Body of pancreas (tissue), 4 donors: Measurements from ENCODE around the gene POLE2.
"Not testable (repeated sequence)": the region's sequence is repeated elsewhere in the genome, so short reads cannot be mapped to it uniquely, and the experiment has no call there.

Experiments
- POLR2A ChIP-seq, 3 donors: fragments of 450-650 bp; IDR thresholded peaks; one replicate each; pipeline ENCODE4 v1.6.1; 2016; ENCODE audit warnings: antibody characterized with exemption in 3 of 3, mild to moderate bottlenecking in 2 of 3
- TF ChIP-seq, protein P1 (sequence below), 7 experiments: fragments of 450-650 bp in 4 of 7; fragments of 200-600 bp in 3 of 7; sonication (generic) in 3 of 7; IDR thresholded peaks; one replicate each; pipeline ENCODE4 v1.5.1; 2016 to 2019; ENCODE audit warnings: antibody characterized with exemption in 7 of 7

DNA sequence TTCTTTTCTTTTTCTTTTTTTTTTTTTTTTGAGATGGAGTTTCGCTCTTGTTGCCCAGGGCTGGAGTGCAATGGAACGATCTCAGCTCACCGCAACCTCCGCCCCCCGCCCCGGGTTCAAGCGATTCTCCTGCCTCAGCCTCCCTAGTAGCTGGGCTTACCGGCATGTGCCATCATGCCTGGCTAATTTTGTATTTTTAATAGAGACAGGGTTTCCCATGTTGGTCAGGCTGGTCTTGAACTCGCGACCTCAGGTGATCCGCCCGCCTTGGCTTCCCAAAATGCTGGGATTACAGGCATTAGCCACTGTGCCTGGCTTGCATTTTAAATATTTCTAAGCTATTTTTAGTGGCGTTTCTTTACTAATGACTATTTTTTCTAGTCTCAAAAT is 5.7 kb upstream of the POLE2 start:
- TF ChIP-seq, protein P1, sequence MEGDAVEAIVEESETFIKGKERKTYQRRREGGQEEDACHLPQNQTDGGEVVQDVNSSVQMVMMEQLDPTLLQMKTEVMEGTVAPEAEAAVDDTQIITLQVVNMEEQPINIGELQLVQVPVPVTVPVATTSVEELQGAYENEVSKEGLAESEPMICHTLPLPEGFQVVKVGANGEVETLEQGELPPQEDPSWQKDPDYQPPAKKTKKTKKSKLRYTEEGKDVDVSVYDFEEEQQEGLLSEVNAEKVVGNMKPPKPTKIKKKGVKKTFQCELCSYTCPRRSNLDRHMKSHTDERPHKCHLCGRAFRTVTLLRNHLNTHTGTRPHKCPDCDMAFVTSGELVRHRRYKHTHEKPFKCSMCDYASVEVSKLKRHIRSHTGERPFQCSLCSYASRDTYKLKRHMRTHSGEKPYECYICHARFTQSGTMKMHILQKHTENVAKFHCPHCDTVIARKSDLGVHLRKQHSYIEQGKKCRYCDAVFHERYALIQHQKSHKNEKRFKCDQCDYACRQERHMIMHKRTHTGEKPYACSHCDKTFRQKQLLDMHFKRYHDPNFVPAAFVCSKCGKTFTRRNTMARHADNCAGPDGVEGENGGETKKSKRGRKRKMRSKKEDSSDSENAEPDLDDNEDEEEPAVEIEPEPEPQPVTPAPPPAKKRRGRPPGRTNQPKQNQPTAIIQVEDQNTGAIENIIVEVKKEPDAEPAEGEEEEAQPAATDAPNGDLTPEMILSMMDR (IDR thresholded peaks at IDR 0.05): not testable (repeated sequence)
- TF ChIP-seq POLR2A (IDR thresholded peaks at IDR 0.05): not testable (repeated sequence)
